DND-41 (cell line): ENCODE measurements around the gene PHF3.

Experiments used
- EZH2 ChIP-seq: IDR thresholded peaks from 3 replicates; pipeline ENCODE4 v1.6.1; 2012; ENCODE audit warnings: borderline replicate concordance, low read depth, mild to moderate bottlenecking, moderate library complexity, low read length, inconsistent platforms; ENCODE audit not compliant: severe bottlenecking
- TF ChIP-seq, protein P1 (sequence below): IDR thresholded peaks from 2 replicates; pipeline ENCODE4 v1.5.1; 2012; ENCODE audit warnings: borderline replicate concordance, low read length, moderate library complexity, mild to moderate bottlenecking; ENCODE audit not compliant: poor library complexity, severe bottlenecking; ENCODE audit errors: extremely low read depth

GRCh38 chr6:63609231-63609630, 26.4 kb upstream of the PHF3 start:
- TF ChIP-seq, protein P1, sequence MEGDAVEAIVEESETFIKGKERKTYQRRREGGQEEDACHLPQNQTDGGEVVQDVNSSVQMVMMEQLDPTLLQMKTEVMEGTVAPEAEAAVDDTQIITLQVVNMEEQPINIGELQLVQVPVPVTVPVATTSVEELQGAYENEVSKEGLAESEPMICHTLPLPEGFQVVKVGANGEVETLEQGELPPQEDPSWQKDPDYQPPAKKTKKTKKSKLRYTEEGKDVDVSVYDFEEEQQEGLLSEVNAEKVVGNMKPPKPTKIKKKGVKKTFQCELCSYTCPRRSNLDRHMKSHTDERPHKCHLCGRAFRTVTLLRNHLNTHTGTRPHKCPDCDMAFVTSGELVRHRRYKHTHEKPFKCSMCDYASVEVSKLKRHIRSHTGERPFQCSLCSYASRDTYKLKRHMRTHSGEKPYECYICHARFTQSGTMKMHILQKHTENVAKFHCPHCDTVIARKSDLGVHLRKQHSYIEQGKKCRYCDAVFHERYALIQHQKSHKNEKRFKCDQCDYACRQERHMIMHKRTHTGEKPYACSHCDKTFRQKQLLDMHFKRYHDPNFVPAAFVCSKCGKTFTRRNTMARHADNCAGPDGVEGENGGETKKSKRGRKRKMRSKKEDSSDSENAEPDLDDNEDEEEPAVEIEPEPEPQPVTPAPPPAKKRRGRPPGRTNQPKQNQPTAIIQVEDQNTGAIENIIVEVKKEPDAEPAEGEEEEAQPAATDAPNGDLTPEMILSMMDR = no peak
- no peak for TF ChIP-seq EZH2
